IPS-NIHi11 (cell line): ENCODE data around the gene THTPA.

Experiments used
- DNase-seq: peaks from one replicate; pipeline ENCODE4 v3.0.0; 2012; ENCODE audit warnings: mixed read lengths, low spot score

THTPA gene

GRCh38 chr14:23555882-23556699 is at the start of gene THTPA:
Gene THTPA (plus strand): TSS chr14:23556271. CDS start chr14:23556758, 487 bp downstream.
- peak; percentile 88 for DNase-seq

DNA sequence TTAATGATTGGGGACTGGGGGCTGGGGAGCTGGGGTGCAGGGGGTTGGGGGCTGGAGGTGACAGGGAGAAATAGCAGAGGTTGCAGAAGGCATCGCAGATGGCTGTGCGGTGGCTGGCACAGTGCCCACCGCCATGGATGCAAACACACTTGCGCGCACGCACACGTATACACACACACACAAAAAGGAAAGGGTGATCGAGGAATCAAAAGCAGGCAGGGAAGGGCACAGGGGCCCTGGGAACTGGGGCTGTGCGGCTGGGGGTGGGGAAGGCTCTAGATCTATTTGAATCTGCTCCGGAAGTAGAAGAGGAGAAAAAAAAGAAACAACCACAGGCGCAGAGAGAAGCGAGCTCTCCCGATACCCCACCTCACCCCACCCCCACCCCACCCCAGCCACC is 43.9 kb upstream of the THTPA start:
- no peak for DNase-seq

- DNase-seq = no peak
Observed at GRCh38 chr14:23513005-23513817, 42.9 kb upstream of the THTPA start.

GRCh38 chr14:23513818-23514643 is 42.0 kb upstream of the THTPA start:
- DNase-seq = no peak

GRCh38 chr14:23514644-23514957 is 41.5 kb upstream of the THTPA start:
- DNase-seq = no peak

GRCh38 chr14:23517650-23518326 is 38.3 kb upstream of the THTPA start:
- DNase-seq = no peak

DNA sequence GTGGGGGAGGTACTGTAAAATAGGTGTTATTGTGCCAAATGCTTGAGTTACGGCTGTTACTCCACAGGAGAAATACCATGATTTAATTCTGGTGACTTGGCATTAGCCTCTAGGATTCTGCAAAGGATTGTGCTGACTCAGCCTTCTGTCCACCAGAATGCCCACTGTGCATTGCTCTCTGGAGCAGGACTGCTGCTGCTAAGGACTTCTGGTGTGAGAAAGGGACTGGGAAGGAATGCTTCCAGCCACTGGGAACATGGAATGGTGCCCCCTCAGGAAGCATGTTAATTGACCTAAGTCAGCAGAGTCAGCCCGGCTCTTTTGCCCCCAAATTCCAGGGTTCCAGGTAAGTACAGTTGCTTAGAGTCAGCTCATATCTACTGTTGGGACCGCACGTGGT is 37.4 kb upstream of the THTPA start:
- peak; percentile 44 for DNase-seq

DNA sequence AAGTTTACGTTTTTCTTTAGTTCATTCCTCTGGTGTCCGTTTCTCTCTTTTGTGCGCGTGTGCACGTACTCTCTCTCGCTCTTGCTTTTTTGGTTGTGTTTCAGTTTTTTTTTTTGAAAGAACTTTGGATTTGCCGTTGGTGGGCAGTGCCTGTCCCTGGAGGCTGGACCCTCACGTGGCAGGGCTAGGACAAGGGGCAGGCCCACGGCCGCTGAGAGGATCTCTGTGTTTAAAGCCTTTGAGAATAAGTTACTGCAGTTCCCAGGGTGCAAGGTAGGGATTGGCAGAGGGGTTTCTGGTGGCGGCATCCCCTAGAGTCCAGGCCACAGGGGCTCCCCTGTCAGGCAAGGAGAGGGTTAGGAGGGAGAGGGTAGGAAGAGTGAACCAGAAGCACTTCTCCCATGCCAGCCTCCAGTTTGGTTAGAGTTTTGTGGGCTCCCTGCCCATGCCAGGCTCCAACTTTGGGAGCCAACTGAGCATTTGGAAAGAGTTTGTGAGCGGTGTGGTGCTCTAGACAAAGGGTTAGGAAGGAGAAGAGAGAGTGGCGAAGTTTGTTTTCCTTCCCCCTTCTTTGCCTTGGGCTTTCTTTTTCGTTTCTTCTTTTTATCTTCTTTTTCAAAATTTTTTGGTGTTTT is 35.1 kb upstream of the THTPA start:
- no peak for DNase-seq

- DNase-seq = no peak
Observed at GRCh38 chr14:23521785-23522640, 34.1 kb upstream of the THTPA start.

DNA sequence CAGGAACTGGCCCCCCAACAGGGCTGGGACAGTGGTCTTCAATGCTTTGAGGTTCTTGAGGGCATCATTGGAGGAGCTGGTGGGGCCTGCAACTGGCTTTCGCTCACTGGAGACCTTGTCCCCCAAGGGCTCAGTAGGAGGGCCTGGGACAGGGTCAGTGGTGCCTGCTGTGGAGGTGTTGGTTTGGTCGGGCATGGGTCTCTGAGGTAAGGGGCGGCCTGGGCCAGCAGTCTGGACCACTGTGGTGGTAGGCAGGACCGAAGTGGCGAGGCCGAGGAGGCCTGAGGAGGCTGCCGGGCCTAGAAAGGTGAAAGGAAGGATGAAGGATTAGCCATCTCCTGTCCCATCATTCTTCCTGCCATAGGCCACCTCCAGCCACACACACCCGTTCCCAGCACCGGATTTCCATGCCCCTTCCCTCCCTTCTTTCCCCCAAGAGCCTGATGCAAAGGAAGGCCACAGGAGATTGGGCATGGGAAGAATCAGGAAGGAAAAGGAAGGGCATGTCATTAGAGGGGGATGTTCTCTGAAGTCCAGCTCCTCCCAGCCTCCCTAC is 33.4 kb upstream of the THTPA start:
- no peak for DNase-seq

DNA sequence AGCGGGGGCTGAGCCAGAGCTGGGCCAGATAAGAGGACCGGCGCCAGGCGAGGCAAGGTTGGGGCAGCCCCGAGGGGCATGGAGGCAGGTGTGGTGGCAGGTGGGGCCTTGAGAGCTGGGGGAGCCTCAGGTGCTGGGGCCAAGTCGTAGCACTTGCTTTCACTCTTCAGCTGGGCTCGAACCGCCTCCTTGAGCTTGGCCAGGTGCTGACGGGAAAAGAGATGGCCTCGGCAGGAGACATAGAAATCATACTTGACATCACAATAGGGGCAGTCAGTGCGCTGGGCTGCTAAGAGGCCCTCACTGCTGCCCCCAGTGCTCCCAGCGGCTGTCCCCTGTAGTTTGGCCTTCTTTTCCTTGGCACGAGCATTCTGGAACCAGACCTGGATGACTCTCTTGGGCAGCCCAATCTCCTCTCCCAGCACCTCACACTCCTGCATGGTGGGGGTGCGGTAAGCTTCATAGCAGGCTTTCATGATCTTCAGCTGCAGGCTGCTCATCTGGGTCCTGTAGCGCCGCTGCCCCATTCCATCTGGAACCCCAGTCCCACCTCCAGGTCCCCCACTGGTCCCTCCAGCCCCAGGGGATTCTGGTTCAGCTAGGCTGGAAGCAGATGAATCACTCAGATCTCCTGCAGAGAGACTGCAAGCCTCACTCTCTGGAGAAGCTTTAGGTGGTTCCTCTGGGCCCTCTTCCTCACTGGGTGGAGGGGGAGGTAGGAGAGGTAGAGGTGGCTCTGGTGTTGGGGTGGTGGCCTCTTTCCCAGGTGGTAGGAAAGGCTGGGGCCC is 32.6 kb upstream of the THTPA start:
- no peak for DNase-seq

- peak; percentile 2 for DNase-seq
Observed at GRCh38 chr14:23524954-23525353, 31.1 kb upstream of the THTPA start.

DNA sequence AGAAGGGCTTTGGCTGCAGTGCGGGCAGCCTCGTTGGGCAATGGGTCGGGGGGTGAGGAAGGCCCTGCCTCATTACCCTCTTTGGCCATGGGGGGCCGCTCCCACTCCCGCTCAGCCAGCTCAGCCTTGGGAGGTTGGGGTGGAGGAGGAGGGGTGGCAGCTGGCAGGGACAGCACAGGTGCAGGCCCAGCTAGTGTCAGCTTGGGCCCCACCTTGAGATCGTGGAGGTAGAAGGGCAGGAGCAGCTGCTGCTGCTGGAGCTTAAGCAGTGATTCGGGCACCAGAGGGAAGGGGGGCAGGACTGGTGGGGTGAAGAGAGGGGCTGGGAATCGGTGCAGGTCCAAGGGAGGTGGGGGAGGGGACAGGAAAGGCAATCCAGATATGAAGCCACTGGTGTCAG is 30.5 kb upstream of the THTPA start:
- no peak for DNase-seq

- DNase-seq = no peak
Observed at GRCh38 chr14:23528555-23528954, 27.5 kb upstream of the THTPA start.

DNA sequence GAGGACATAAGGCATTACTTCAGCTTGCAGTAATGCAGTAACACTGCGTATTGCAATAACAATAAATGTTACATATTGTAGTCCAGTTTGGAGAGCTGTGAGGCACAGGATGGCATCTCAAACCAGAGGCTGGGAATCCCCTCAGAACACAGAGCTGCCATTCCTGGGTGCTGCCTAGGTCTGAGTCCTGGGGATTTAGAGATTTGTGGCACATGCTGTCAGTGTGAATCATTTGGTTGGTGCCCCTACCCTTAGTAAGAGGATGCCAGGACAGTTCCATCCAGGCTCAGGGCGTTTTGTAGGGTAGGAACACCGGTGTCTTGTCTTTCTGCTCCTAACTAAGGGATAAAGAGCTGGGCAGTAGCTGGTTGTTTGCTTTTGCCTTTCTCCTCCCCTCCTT is 27.1 kb upstream of the THTPA start:
- DNase-seq = no peak

- DNase-seq = no peak
Observed at GRCh38 chr14:23530375-23531055, 25.6 kb upstream of the THTPA start.

DNA sequence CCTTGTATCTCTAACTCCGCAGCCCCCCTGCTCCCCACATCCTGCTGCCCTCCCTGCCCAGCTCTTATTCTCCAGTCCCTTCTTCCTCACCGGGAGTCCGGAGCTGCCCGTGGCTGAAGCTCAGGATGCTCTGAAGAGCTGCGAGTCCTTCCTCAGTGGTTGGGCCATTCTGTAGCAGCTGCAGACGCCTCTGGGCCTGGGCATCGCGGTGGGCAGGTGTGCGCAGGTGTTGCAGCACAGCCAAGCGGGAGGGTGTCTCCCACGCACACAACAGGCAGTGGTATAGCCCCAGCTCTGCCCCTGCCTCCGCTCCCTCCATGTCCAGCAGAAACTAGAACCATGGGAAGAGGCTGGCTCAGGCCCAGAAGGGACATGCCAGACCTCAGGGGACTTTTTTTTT is 24.7 kb upstream of the THTPA start:
- DNase-seq = no peak

- no peak for DNase-seq
Observed at GRCh38 chr14:23532658-23533057, 23.4 kb upstream of the THTPA start.
